HG02943 (cell line): ENCODE results near the gene TRA2B.

Experiments
- ATAC-seq: cut with Tn5 transposase; IDR thresholded peaks from one replicate; pipeline ENCODE4 v1.9.1; 2021; ENCODE audit warnings: mild to moderate bottlenecking, low read depth, moderate library complexity; ENCODE audit not compliant: unreplicated experiment

The TRA2B gene

GRCh38 chr3:185881926-185882325 is 55.9 kb downstream of the TRA2B start:
- ATAC-seq: no peak

GRCh38 chr3:185880600-185880999 is 57.2 kb downstream of the TRA2B start:
- ATAC-seq: no peak

- no peak for ATAC-seq
These were observed 58.9 kb downstream of the TRA2B start for GRCh38 chr3:185878920-185879319.

GRCh38 chr3:185874119-185874518 is 63.7 kb downstream of the TRA2B start:
- ATAC-seq: no peak

- no peak for ATAC-seq
These were observed 70.2 kb downstream of the TRA2B start for GRCh38 chr3:185867650-185868049.

- ATAC-seq: no peak
These were observed 70.8 kb downstream of the TRA2B start for GRCh38 chr3:185866995-185867394.

GRCh38 chr3:185866555-185866954 is 71.3 kb downstream of the TRA2B start:
- no peak for ATAC-seq
